Endothelial cell of umbilical vein (primary cell): ENCODE measurements around the gene BMPR1A. TPM values are rescaled to one million over a fixed set of nuclear protein-coding genes. Genes with fewer than 3 reads are reported as not detected.

Experiments
- BruUV-seq: library from RNA; stranded (reverse); fragments of 400-500 nt; replicated peaks from 2 replicates; lab custom pipeline; 2021; lab: Mats Ljungman, UMichigan
- CTCF ChIA-PET: fragments of 300-600, 350-600 bp; sonication (Branson Sonifier 250); formaldehyde crosslinking; loops from one replicate; lab custom pipeline; 2021; ENCODE audit warnings: antibody characterized with exemption, inconsistent platforms; lab: Charles Lee
- POLR2A ChIA-PET: fragments of 300-600, 350-600 bp; sonication (Branson Sonifier 250); formaldehyde crosslinking; loops from one replicate; lab custom pipeline; 2021; ENCODE audit warnings: antibody characterized with exemption, inconsistent platforms; lab: Charles Lee
- DNase-seq: peaks from one replicate; pipeline ENCODE4 v3.0.0-alpha.2; 2011; ENCODE audit warnings: low read depth, low spot score
- FAIRE-seq: peaks from 2 replicates; lab custom pipeline; 2011; peaks lifted over from hg19 to GRCh38; lab: Jason Lieb, UNC
- H2AFZ ChIP-seq: 2 replicates; pipeline ENCODE4 v1.6.0; 2012; ENCODE audit warnings: low read depth, low read length, control low read depth, inconsistent platforms
- H3K27ac ChIP-seq: 2 replicates; pipeline ENCODE4 v1.5.1; 2011; ENCODE audit warnings: low read depth, mild to moderate bottlenecking, control low read depth, low read length, moderate library complexity; ENCODE audit not compliant: insufficient read depth
- H3K27me3 ChIP-seq, 2 experiments: 2 replicates each; pipeline versions ENCODE4 v1.6.0 to v1.6.1; 2011; ENCODE audit warnings: low read length in 2 of 2, mixed read lengths in 1 of 2; ENCODE audit not compliant: control insufficient read depth in 2 of 2, insufficient read depth in 2 of 2
- H3K36me3 ChIP-seq, 2 experiments: 2 replicates in 1 of 2; 3 replicates in 1 of 2; pipeline ENCODE4 v1.5.1; 2011; ENCODE audit warnings: low read length in 2 of 2, mild to moderate bottlenecking in 1 of 2, moderate library complexity in 1 of 2; ENCODE audit not compliant: control insufficient read depth in 2 of 2, insufficient read depth in 2 of 2; ENCODE audit errors: extremely low read depth in 1 of 2
- H3K4me1 ChIP-seq: 3 replicates; pipeline ENCODE4 v1.5.1; 2011; ENCODE audit warnings: mild to moderate bottlenecking, low read length; ENCODE audit not compliant: control insufficient read depth, insufficient read depth; ENCODE audit errors: extremely low read depth
- H3K4me2 ChIP-seq: 2 replicates; pipeline ENCODE4 v1.6.1; 2011; ENCODE audit warnings: low read length, control low read depth, mixed read lengths; ENCODE audit not compliant: insufficient read depth
- H3K4me3 ChIP-seq, 3 experiments: fragments of 200-600 bp in 1 of 3; sonication (generic), shearing (Covaris generic) in 1 of 3; replicated peaks in 1 of 3; 2 replicates each; pipeline ENCODE4 v1.5.1; 2011 to 2016; ENCODE audit warnings: control low read depth in 3 of 3, low read length in 3 of 3, mild to moderate bottlenecking in 2 of 3, inconsistent platforms in 1 of 3, low read depth in 1 of 3, moderate library complexity in 1 of 3; ENCODE audit not compliant: insufficient read depth in 1 of 3
- H3K79me2 ChIP-seq: 2 replicates; pipeline ENCODE4 v1.6.0; 2012; ENCODE audit warnings: low read length, inconsistent platforms; ENCODE audit not compliant: control insufficient read depth, insufficient read depth
- H3K9ac ChIP-seq: replicated peaks from 2 replicates; pipeline ENCODE3; 2011; ENCODE audit warnings: low read length, control low read depth; ENCODE audit not compliant: insufficient read depth; ENCODE audit errors: extremely low read depth
- H3K9me1 ChIP-seq: replicated peaks from 3 replicates; pipeline ENCODE4 v1.6.0; 2011; ENCODE audit warnings: mild to moderate bottlenecking, low read length; ENCODE audit not compliant: control insufficient read depth, insufficient read depth; ENCODE audit errors: extremely low read depth
- H3K9me3 ChIP-seq: replicated peaks from 2 replicates; pipeline ENCODE4 v1.5.1; 2012; ENCODE audit warnings: low read length, inconsistent platforms; ENCODE audit not compliant: control insufficient read depth, insufficient read depth
- H4K20me1 ChIP-seq: replicated peaks from 2 replicates; pipeline ENCODE3; 2011; ENCODE audit warnings: mild to moderate bottlenecking, low read length; ENCODE audit not compliant: control insufficient read depth, insufficient read depth; ENCODE audit errors: extremely low read depth
- CTCF ChIP-seq, 2 donors: IDR thresholded peaks; 1 replicate in 1 of 2; 2 replicates in 1 of 2; pipeline ENCODE4 v1.5.1; 2011; ENCODE audit warnings: low read length in 2 of 2, mild to moderate bottlenecking in 2 of 2, moderate library complexity in 2 of 2, control low read depth in 1 of 2, inconsistent platforms in 1 of 2, low read depth in 1 of 2; ENCODE audit not compliant: insufficient read depth in 1 of 2; ENCODE audit errors: extremely low read depth in 1 of 2
- EZH2 ChIP-seq: IDR thresholded peaks from 2 replicates; pipeline ENCODE4 v1.6.1; 2012; ENCODE audit warnings: borderline replicate concordance, low read depth, mild to moderate bottlenecking, moderate library complexity, low read length, inconsistent platforms; ENCODE audit not compliant: severe bottlenecking
- FOS ChIP-seq: IDR thresholded peaks from 2 replicates; pipeline ENCODE4 v1.6.1; 2011; ENCODE audit warnings: mild to moderate bottlenecking, low read length, moderate library complexity, borderline replicate concordance; ENCODE audit not compliant: insufficient read depth
- GATA2 ChIP-seq: IDR thresholded peaks from 2 replicates; pipeline ENCODE4 v1.7.0; 2011; ENCODE audit warnings: low read depth, mild to moderate bottlenecking, moderate library complexity, mixed read lengths, low read length; ENCODE audit not compliant: insufficient read length, insufficient read depth
- JUN ChIP-seq: IDR thresholded peaks from 2 replicates; pipeline ENCODE4 v1.6.1; 2011; ENCODE audit warnings: borderline replicate concordance, low read depth; ENCODE audit not compliant: insufficient read length, insufficient read depth
- MAX ChIP-seq: IDR thresholded peaks from 2 replicates; pipeline ENCODE4 v1.6.1; 2011; ENCODE audit not compliant: insufficient read depth, insufficient read length
- MYC ChIP-seq: IDR thresholded peaks from one replicate; pipeline ENCODE4 v1.6.1; 2011; ENCODE audit warnings: mild to moderate bottlenecking, low read depth, low read length
- POLR2A ChIP-seq: IDR thresholded peaks from 2 replicates; pipeline ENCODE4 v1.6.1; 2012; ENCODE audit warnings: low read depth, mild to moderate bottlenecking, control low read depth, low read length
- POLR2AphosphoS5 ChIP-seq: IDR thresholded peaks from 2 replicates; pipeline ENCODE4 v1.6.1; 2012; ENCODE audit warnings: low read depth, mild to moderate bottlenecking, control low read depth, low read length, moderate library complexity; ENCODE audit not compliant: insufficient read depth
- dilution Hi-C: fragments of 300-500 bp; cut with MboI; formaldehyde crosslinking; loops from one replicate; pipeline ENCODE4 v1.15.0; 2019; ENCODE audit warnings: low sequenced_read_pairs; ENCODE audit not compliant: extremely low pct_ligation_motif_present
- intact Hi-C: fragments of 100-400 bp; cut with micrococcal nuclease; formaldehyde crosslinking; loops from one replicate; pipeline ENCODE4 v1.10.0; 2022
- polyA plus RNA-seq, 4 experiments: library from polyadenylated mRNA; depleted of rRNA in 3 of 4; stranded (reverse) in 3 of 4; unstranded in 1 of 4; fragments of >200 nt; gene quantifications; 2 replicates each; pipeline versions ENCODE4 v1.2.1 to v1.2.3, GENCODE V29; 2011 to 2012; ENCODE audit warnings: missing spikeins in 1 of 4
- total RNA-seq: library from RNA; stranded (reverse); gene quantifications from 2 replicates; pipeline ENCODE4 v1.2.3, GENCODE V29; 2021

BMPR1A gene
- total and polyA plus RNA-seq, 2 donors (not counting 3 experiments of a cell fraction or from before 2014, with no cell fraction given): not detected

GRCh38 chr10:86723009-86723408, 33.4 kb upstream of the BMPR1A start:
- DNase-seq: no peak
- Histone ChIP-seq H3K4me2 (no peak overlapping the region), H3K27me3 (peaks cover 69 to 73% of the 10 kb centered on the region in 2 experiments), H3K9me3 (no peaks in the 10 kb centered on the region), H3K4me3 (no peak overlapping the region), H3K27ac (no peak overlapping the region), H3K4me1 (no peaks in the 10 kb centered on the region), H3K79me2 (no peaks in the 10 kb centered on the region), H4K20me1 (no peaks in the 10 kb centered on the region), H3K9ac (no peak overlapping the region), H3K9me1 (no peaks in the 10 kb centered on the region), H2AFZ (no peak overlapping the region), H3K36me3 (no peaks in the 10 kb centered on the region)
- TF ChIP-seq MYC: no peak
- no peak for TF ChIP-seq CTCF (IDR thresholded peaks at IDR 0.05; ENCODE audit: extremely low read depth in 1 of 2, insufficient read depth in 1 of 2, low read depth in 1 of 2, low read length in 2 of 2)
- TF ChIP-seq FOS: no peak
- TF ChIP-seq POLR2AphosphoS5: no peak
- TF ChIP-seq MAX: no peak
- no peak for TF ChIP-seq JUN
- TF ChIP-seq POLR2A: no peak
- TF ChIP-seq GATA2: no peak
- no peak for TF ChIP-seq EZH2
- BruUV-seq: no TSS peak
- ChIA-PET POLR2A (no interaction called here), CTCF (interaction anchor here (0.8 kb wide), 1 partner anchor 216 kb away, joined by 3 read pairs; no protein-coding TSS in a partner anchor)
- no peak for FAIRE-seq
- intact Hi-C loops: no loop called here
- dilution Hi-C loops: no loop called here
